D721Med (cell line): Measurements from ENCODE around the gene OR4F15.
"Not testable (repeated sequence)": the region's sequence is repeated elsewhere in the genome, so short reads cannot be mapped to it uniquely, and the experiment has no call there.

ENCODE experiments used
- DNase-seq: peaks from one replicate; pipeline ENCODE4 v3.0.0; 2011; ENCODE audit warnings: low spot score; ENCODE audit not compliant: insufficient read length
- FAIRE-seq: peaks from 2 replicates; lab custom pipeline; 2011; peaks lifted over from hg19 to GRCh38; lab: Jason Lieb, UNC
- CTCF ChIP-seq: IDR thresholded peaks from 2 replicates; pipeline ENCODE4 v1.5.1; 2012; ENCODE audit warnings: mild to moderate bottlenecking, control low read depth; ENCODE audit not compliant: insufficient read depth; ENCODE audit errors: missing control alignments

Gene OR4F15

GRCh38 chr15:101781928-101782327 is 30.1 kb upstream of the OR4F15 start:
- DNase-seq (no peak), FAIRE-seq (no peak)
- TF ChIP-seq CTCF = no peak

GRCh38 chr15:101784644-101785043 is 27.4 kb upstream of the OR4F15 start:
- TF ChIP-seq CTCF = no peak
- DNase-seq (no peak), FAIRE-seq (no peak)

- DNase-seq, FAIRE-seq: not testable (repeated sequence)
These were observed 25.6 kb upstream of the OR4F15 start for GRCh38 chr15:101786422-101786821.

- not testable (repeated sequence) for FAIRE-seq, DNase-seq
These were observed 24.0 kb upstream of the OR4F15 start for GRCh38 chr15:101788001-101788400.

GRCh38 chr15:101788503-101789269 is 23.3 kb upstream of the OR4F15 start:
- DNase-seq, FAIRE-seq: not testable (repeated sequence)

- not testable (repeated sequence) for FAIRE-seq, DNase-seq
These were observed 21.3 kb upstream of the OR4F15 start for GRCh38 chr15:101790748-101791147.

- not testable (repeated sequence) for DNase-seq, FAIRE-seq
These were observed 18.0 kb upstream of the OR4F15 start for GRCh38 chr15:101793981-101794380.

- FAIRE-seq (no peak), DNase-seq (no peak)
- TF ChIP-seq CTCF = no peak
These were observed 16.5 kb upstream of the OR4F15 start for GRCh38 chr15:101795455-101795854.

- FAIRE-seq (no peak), DNase-seq (no peak)
- TF ChIP-seq CTCF = no peak
These were observed 12.3 kb upstream of the OR4F15 start for GRCh38 chr15:101799665-101800064.

- FAIRE-seq (no peak), DNase-seq (no peak)
- TF ChIP-seq CTCF = no peak
These were observed 11.0 kb upstream of the OR4F15 start for GRCh38 chr15:101801048-101801447.
